ENCODE results near the gene ALCAM. TPM values are rescaled to one million over a fixed set of nuclear protein-coding genes. Genes with fewer than 3 reads are reported as not detected.

The ALCAM gene
- total RNA-seq, 1 experiment from 2014 or later, result 136 TPM

GRCh38 chr3:105473521-105474223, 107.0 kb downstream of the ALCAM start:
- peak; percentile 70 for DNase-seq (ENCODE audit: low read depth)

GRCh38 chr3:105480768-105481167, 114.1 kb downstream of the ALCAM start:
- DNase-seq (ENCODE audit: low read depth), result no peak

- peak; percentile 17 for DNase-seq (ENCODE audit: low read depth)
Observed at GRCh38 chr3:105483476-105483875, 116.8 kb downstream of the ALCAM start.

- no peak for DNase-seq (ENCODE audit: low read depth)
Observed at GRCh38 chr3:105490045-105490444, 123.3 kb downstream of the ALCAM start.

- DNase-seq (ENCODE audit: low read depth), result no peak
Observed at GRCh38 chr3:105493305-105493892, 126.7 kb downstream of the ALCAM start.

- no peak for DNase-seq (ENCODE audit: low read depth)
Observed at GRCh38 chr3:105495021-105495420, 128.3 kb downstream of the ALCAM start.

GRCh38 chr3:105496343-105496742, 129.6 kb downstream of the ALCAM start:
- no peak for DNase-seq (ENCODE audit: low read depth)

GRCh38 chr3:105497386-105497785, 130.7 kb downstream of the ALCAM start:
- no peak for DNase-seq (ENCODE audit: low read depth)

GRCh38 chr3:105499961-105500360, 133.3 kb downstream of the ALCAM start:
- DNase-seq (ENCODE audit: low read depth), result no peak

- DNase-seq (ENCODE audit: low read depth), result no peak
Observed at GRCh38 chr3:105502333-105502732, 135.6 kb downstream of the ALCAM start.

- no peak for DNase-seq (ENCODE audit: low read depth)
Observed at GRCh38 chr3:105503191-105503593, 136.5 kb downstream of the ALCAM start.

GRCh38 chr3:105504440-105504951, 137.8 kb downstream of the ALCAM start:
- no peak for DNase-seq (ENCODE audit: low read depth)

- no peak for DNase-seq (ENCODE audit: low read depth)
Observed at GRCh38 chr3:105505170-105505569, 138.5 kb downstream of the ALCAM start.

- no peak for DNase-seq (ENCODE audit: low read depth)
Observed at GRCh38 chr3:105511031-105511430, 144.3 kb downstream of the ALCAM start.

- no peak for DNase-seq (ENCODE audit: low read depth)
Observed at GRCh38 chr3:105512061-105512460, 145.4 kb downstream of the ALCAM start.

- DNase-seq (ENCODE audit: low read depth), result peak; percentile 79
Observed at GRCh38 chr3:105513042-105513441, 146.3 kb downstream of the ALCAM start.

- DNase-seq (ENCODE audit: low read depth), result no peak
Observed at GRCh38 chr3:105513886-105514285, 147.2 kb downstream of the ALCAM start.

GRCh38 chr3:105515372-105515771, 148.7 kb downstream of the ALCAM start:
- no peak for DNase-seq (ENCODE audit: low read depth)

GRCh38 chr3:105516972-105517371, 150.3 kb downstream of the ALCAM start:
- DNase-seq (ENCODE audit: low read depth), result no peak

- no peak for DNase-seq (ENCODE audit: low read depth)
Observed at GRCh38 chr3:105518203-105518602, 151.5 kb downstream of the ALCAM start.

- DNase-seq (ENCODE audit: low read depth), result peak; percentile 81
Observed at GRCh38 chr3:105518806-105519418, 152.2 kb downstream of the ALCAM start.

GRCh38 chr3:105521770-105522169, 155.1 kb downstream of the ALCAM start:
- DNase-seq (ENCODE audit: low read depth), result no peak

GRCh38 chr3:105523501-105523900, 156.8 kb downstream of the ALCAM start:
- no peak for DNase-seq (ENCODE audit: low read depth)

All from HT1080 (cell line).